Activated T-cell treated with anti-CD3 and anti-CD28 coated beads, Interleukin-2, amount 50 U/mL, for 24 hours (primary cell): ENCODE data around the gene ITIH2.
A peak's percentile ranks its signal among the peaks of the same experiment; 100 is the strongest.
"Not testable (repeated sequence)": the region's sequence is repeated elsewhere in the genome, so short reads cannot be mapped to it uniquely, and the experiment has no call there.

ENCODE experiments used
- DNase-seq: peaks from one replicate; pipeline ENCODE4 v3.0.0-alpha.2; 2020
- H3K27ac Mint-ChIP-seq: 2 replicates; pipeline ENCODE4 v1.8.0; 2020; ENCODE audit warnings: mild to moderate bottlenecking, mixed read lengths
- H3K27me3 Mint-ChIP-seq: 2 replicates; pipeline ENCODE4 v1.8.0; 2020; ENCODE audit warnings: mixed read lengths
- H3K36me3 Mint-ChIP-seq: 2 replicates; pipeline ENCODE4 v1.8.0; 2020; ENCODE audit warnings: low read depth, mixed read lengths
- H3K4me1 Mint-ChIP-seq: 2 replicates; pipeline ENCODE4 v1.8.0; 2020; ENCODE audit warnings: low read depth, mixed read lengths
- H3K4me3 Mint-ChIP-seq: 2 replicates; pipeline ENCODE4 v1.8.0; 2020; ENCODE audit warnings: mild to moderate bottlenecking, moderate library complexity, mixed read lengths
- H3K9me3 Mint-ChIP-seq: 2 replicates; pipeline ENCODE4 v1.8.0; 2020; ENCODE audit warnings: mixed read lengths

ITIH2 gene

GRCh38 chr10:7750222-7750621 lies 47.1 kb downstream of the ITIH2 start:
- no peaks in the 10 kb centered on the region for H3K9me3 Mint-ChIP-seq
- no peak overlapping the region for H3K27ac Mint-ChIP-seq
- no peak for DNase-seq
- no peaks in the 10 kb centered on the region for H3K27me3 Mint-ChIP-seq
- H3K4me1 Mint-ChIP-seq, result no peaks in the 10 kb centered on the region
- peaks cover 50% of the 10 kb centered on the region for H3K36me3 Mint-ChIP-seq
- no peak overlapping the region for H3K4me3 Mint-ChIP-seq

- Mint-ChIP-seq H3K9me3 (no peaks in the 10 kb centered on the region), H3K36me3 (peaks cover 70% of the 10 kb centered on the region), H3K27ac (no peak overlapping the region), H3K4me1 (no peaks in the 10 kb centered on the region), H3K4me3 (no peak overlapping the region), H3K27me3 (no peaks in the 10 kb centered on the region)
- no peak for DNase-seq
Measured at GRCh38 chr10:7752251-7752650, 49.1 kb downstream of the ITIH2 start.

- Mint-ChIP-seq H3K27me3 (no peaks in the 10 kb centered on the region), H3K4me1 (no peaks in the 10 kb centered on the region), H3K36me3 (peaks cover 86% of the 10 kb centered on the region)
Measured at GRCh38 chr10:7755103-7755502, 52.0 kb downstream of the ITIH2 start.

GRCh38 chr10:7756360-7756992 lies 53.4 kb downstream of the ITIH2 start:
- Mint-ChIP-seq H3K36me3 (peaks cover 91% of the 10 kb centered on the region), H3K4me3 (no peak overlapping the region), H3K27ac (no peak overlapping the region), H3K4me1 (no peaks in the 10 kb centered on the region), H3K27me3 (no peaks in the 10 kb centered on the region), H3K9me3 (no peaks in the 10 kb centered on the region)
- DNase-seq, result no peak

More at GRCh38 chr10:7755103-7755502, 52.0 kb downstream of the ITIH2 start:
- DNase-seq, result no peak
- H3K4me3 Mint-ChIP-seq, result no peak overlapping the region
- H3K9me3 Mint-ChIP-seq, result no peaks in the 10 kb centered on the region
- H3K27ac Mint-ChIP-seq, result no peak overlapping the region

- no peaks in the 10 kb centered on the region for H3K9me3 Mint-ChIP-seq
Measured at GRCh38 chr10:7763929-7764328, 60.8 kb downstream of the ITIH2 start.

GRCh38 chr10:7766241-7766640 lies 63.1 kb downstream of the ITIH2 start:
- Mint-ChIP-seq H3K27ac (no peak overlapping the region), H3K4me3 (no peak overlapping the region), H3K4me1 (no peaks in the 10 kb centered on the region), H3K36me3 (peaks cover 93% of the 10 kb centered on the region), H3K9me3 (no peaks in the 10 kb centered on the region), H3K27me3 (no peaks in the 10 kb centered on the region)
- no peak for DNase-seq

More at GRCh38 chr10:7763929-7764328, 60.8 kb downstream of the ITIH2 start:
- H3K27ac Mint-ChIP-seq, result no peak overlapping the region
- no peaks in the 10 kb centered on the region for H3K4me1 Mint-ChIP-seq
- DNase-seq, result no peak
- H3K4me3 Mint-ChIP-seq, result no peak overlapping the region
- no peaks in the 10 kb centered on the region for H3K27me3 Mint-ChIP-seq
- peaks cover 90% of the 10 kb centered on the region for H3K36me3 Mint-ChIP-seq

GRCh38 chr10:7767209-7767608 lies 64.1 kb downstream of the ITIH2 start:
- H3K27me3 Mint-ChIP-seq, result no peaks in the 10 kb centered on the region
- H3K4me3 Mint-ChIP-seq, result no peak overlapping the region
- DNase-seq, result no peak
- H3K36me3 Mint-ChIP-seq, result peaks cover 93% of the 10 kb centered on the region
- H3K9me3 Mint-ChIP-seq, result no peaks in the 10 kb centered on the region
- H3K27ac Mint-ChIP-seq, result no peak overlapping the region
- H3K4me1 Mint-ChIP-seq, result no peaks in the 10 kb centered on the region

GRCh38 chr10:7768417-7768816 lies 65.3 kb downstream of the ITIH2 start:
- Mint-ChIP-seq H3K4me3 (no peak overlapping the region), H3K4me1 (no peaks in the 10 kb centered on the region), H3K27me3 (no peaks in the 10 kb centered on the region), H3K27ac (no peak overlapping the region), H3K9me3 (no peaks in the 10 kb centered on the region), H3K36me3 (peaks cover 92% of the 10 kb centered on the region)
- DNase-seq, result no peak

- H3K4me1 Mint-ChIP-seq, result no peaks in the 10 kb centered on the region
- peaks cover 92% of the 10 kb centered on the region for H3K36me3 Mint-ChIP-seq
Measured at GRCh38 chr10:7773845-7774801, 71.0 kb downstream of the ITIH2 start.

GRCh38 chr10:7776777-7777176 lies 73.7 kb downstream of the ITIH2 start:
- Mint-ChIP-seq H3K36me3 (peaks cover 88% of the 10 kb centered on the region), H3K27me3 (no peaks in the 10 kb centered on the region), H3K27ac (no peak overlapping the region), H3K9me3 (no peaks in the 10 kb centered on the region), H3K4me1 (peaks cover 8% of the 10 kb centered on the region), H3K4me3 (no peak overlapping the region)
- DNase-seq, result no peak

More at GRCh38 chr10:7773845-7774801, 71.0 kb downstream of the ITIH2 start:
- Mint-ChIP-seq H3K27ac (no peak overlapping the region), H3K4me3 (no peak overlapping the region), H3K27me3 (no peaks in the 10 kb centered on the region), H3K9me3 (no peaks in the 10 kb centered on the region)
- DNase-seq, result no peak

GRCh38 chr10:7782194-7782593 lies 79.1 kb downstream of the ITIH2 start:
- H3K27me3 Mint-ChIP-seq, H3K9me3 Mint-ChIP-seq: not testable (repeated sequence)

GRCh38 chr10:7786430-7786829 lies 83.3 kb downstream of the ITIH2 start:
- H3K9me3 Mint-ChIP-seq, result no peaks in the 10 kb centered on the region
- DNase-seq, result no peak
- no peaks in the 10 kb centered on the region for H3K27me3 Mint-ChIP-seq
- peaks cover 49% of the 10 kb centered on the region for H3K36me3 Mint-ChIP-seq
- H3K4me3 Mint-ChIP-seq, result no peak overlapping the region
- peaks cover 40% of the 10 kb centered on the region for H3K4me1 Mint-ChIP-seq
- H3K27ac Mint-ChIP-seq, result peak overlapping the region; percentile 24

More at GRCh38 chr10:7782194-7782593, 79.1 kb downstream of the ITIH2 start:
- H3K4me1 Mint-ChIP-seq, result peaks cover 30% of the 10 kb centered on the region
- not testable (repeated sequence) for H3K27ac Mint-ChIP-seq, DNase-seq, H3K4me3 Mint-ChIP-seq
- H3K36me3 Mint-ChIP-seq, result peaks cover 64% of the 10 kb centered on the region

- Mint-ChIP-seq H3K4me1 (peaks cover 48% of the 10 kb centered on the region), H3K9me3 (no peaks in the 10 kb centered on the region), H3K4me3 (no peak overlapping the region), H3K27ac (no peak overlapping the region), H3K27me3 (no peaks in the 10 kb centered on the region), H3K36me3 (peaks cover 57% of the 10 kb centered on the region)
- no peak for DNase-seq
Measured at GRCh38 chr10:7787150-7787856, 84.2 kb downstream of the ITIH2 start.

GRCh38 chr10:7787857-7788638 lies 84.9 kb downstream of the ITIH2 start, which contains the start of the genes ATP5F1C and KIN:
ATP5F1C (plus strand) TSS chr10:7788177; CDS start chr10:7788208, 31 bp downstream.
KIN (minus strand) TSS chr10:7787993; CDS start chr10:7787933, 60 bp downstream.
- Mint-ChIP-seq H3K4me1 (peaks cover 55% of the 10 kb centered on the region), H3K27me3 (no peaks in the 10 kb centered on the region), H3K4me3 (no peak within 1 kb of the TSS), H3K27ac (no peak within 1 kb of the TSS), H3K9me3 (no peaks in the 10 kb centered on the region), H3K36me3 (peaks cover 61% of the 10 kb centered on the region)
- DNase-seq, result peak; percentile 98
